Left ventricle myocardium superior (tissue), 1 donor: ENCODE results near the gene ABHD1. TPM values are rescaled to one million over a fixed set of nuclear protein-coding genes. Genes with fewer than 3 reads are reported as not detected.

ENCODE experiments used
- ATAC-seq: fragments of 200-7000 bp; cut with Tn5 transposase; one replicate; pipeline ENCODE4 v1.9.1; 2020; ENCODE audit warnings: mild to moderate bottlenecking, moderate library complexity
- DNase-seq: peaks from one replicate; pipeline ENCODE4 v3.0.0-alpha.2; 2020
- intact Hi-C: fragments of 100-400 bp; cut with micrococcal nuclease; formaldehyde crosslinking; loops from one replicate; pipeline ENCODE4 v1.11.0; 2022
- total RNA-seq: library from RNA; stranded (reverse); fragmentation: NEBNext Ultra II Directional; extraction: Animal tissue kit (Norgen Biotek cat#: 25700); gene quantifications from one replicate; pipeline ENCODE4 v1.2.1, GENCODE V29; 2021
- donor health status: DM: no; HTN: yes; CAD: no; lungs with severe emphysema.

The ABHD1 gene
- total RNA-seq, 1 donor from 2014 or later, result 2.0 TPM

DNA sequence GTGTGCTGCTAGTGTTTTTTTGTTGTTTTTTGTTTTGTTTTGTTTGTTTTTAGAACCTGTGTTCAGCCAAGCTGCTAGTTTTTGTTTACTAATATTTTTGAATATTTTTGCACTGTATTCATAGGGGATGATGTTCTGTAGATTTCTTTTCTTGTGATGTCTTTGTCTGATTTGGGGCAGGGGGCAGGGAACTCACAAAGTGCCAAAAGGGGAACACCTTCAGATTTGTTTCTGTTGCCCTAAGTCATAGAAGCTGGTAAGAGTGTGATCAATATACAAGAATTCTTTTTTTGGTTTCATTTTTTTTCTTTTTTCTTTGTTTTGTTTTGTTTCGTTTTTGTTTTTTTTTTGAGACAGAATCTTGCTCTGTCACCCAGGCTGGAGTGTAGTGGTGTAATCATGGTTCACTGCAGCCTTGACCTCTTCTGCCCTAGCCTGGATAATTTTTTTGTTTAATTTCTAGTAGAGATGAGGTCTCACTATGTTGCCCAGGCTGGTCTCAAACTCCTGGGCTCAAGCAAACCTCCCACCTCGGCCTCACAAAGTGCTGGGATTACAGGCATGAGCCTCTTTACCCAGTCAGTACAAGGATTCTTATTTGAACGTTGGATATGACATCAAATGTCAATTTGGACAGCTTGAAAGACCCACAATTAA is 55.9 kb downstream of the ABHD1 start:
- DNase-seq, result no peak
- intact Hi-C loops, result no loop called here
- ATAC-seq, result no peak

Other genes starting within 250 kb of the ABHD1 start
- 52.4 TPM for gene MAPRE3, start 153.2 kb upstream of the ABHD1 start, total RNA-seq
- gene TMEM214, start 90.8 kb upstream of the ABHD1 start, total RNA-seq, result 30.9 TPM
- 9.4 TPM for gene AGBL5, start 72.1 kb upstream of the ABHD1 start, total RNA-seq
- 374 TPM for gene OST4, start 52.2 kb upstream of the ABHD1 start, total RNA-seq
- 15.7 TPM for gene EMILIN1, start 45.2 kb upstream of the ABHD1 start, total RNA-seq
- gene KHK, start 37.0 kb upstream of the ABHD1 start, total RNA-seq, result 4.0 TPM
- 0.87 TPM for gene CGREF1, start 4.7 kb upstream of the ABHD1 start, total RNA-seq
- 51.1 TPM for gene PREB, start 10.8 kb downstream of the ABHD1 start, total RNA-seq
- gene PRR30, start 15.6 kb downstream of the ABHD1 start, total RNA-seq, result not detected
- gene TCF23, start 25.2 kb downstream of the ABHD1 start, total RNA-seq, result 0.10 TPM
- gene ATRAID, start 88.2 kb downstream of the ABHD1 start, total RNA-seq, result 112 TPM
- 13.3 TPM for gene SLC5A6, start 88.5 kb downstream of the ABHD1 start, total RNA-seq
- 8.5 TPM for gene CAD, start 93.6 kb downstream of the ABHD1 start, total RNA-seq
- gene SLC30A3, start 139.2 kb downstream of the ABHD1 start, total RNA-seq, result 9.4 TPM
- gene DNAJC5G, start 151.6 kb downstream of the ABHD1 start, total RNA-seq, result 2.1 TPM
- gene TRIM54, start 158.6 kb downstream of the ABHD1 start, total RNA-seq, result 291 TPM
- 0.55 TPM for gene UCN, start 184.6 kb downstream of the ABHD1 start, total RNA-seq
- 47.2 TPM for gene MPV17, start 199.3 kb downstream of the ABHD1 start, total RNA-seq
- 19.8 TPM for gene GTF3C2, start 232.9 kb downstream of the ABHD1 start, total RNA-seq
- 40.9 TPM for gene EIF2B4, start 246.5 kb downstream of the ABHD1 start, total RNA-seq
- gene SNX17, start 246.8 kb downstream of the ABHD1 start, total RNA-seq, result 61.2 TPM